Smooth muscle cell of the brain vasculature (primary cell): Measurements from ENCODE around the gene CTAGE8.
"Not testable (repeated sequence)": the region's sequence is repeated elsewhere in the genome, so short reads cannot be mapped to it uniquely, and the experiment has no call there.

Experiments
- DNase-seq: peaks from one replicate; pipeline ENCODE4 v3.0.0-alpha.2; 2012; ENCODE audit warnings: low read depth, low spot score

Gene CTAGE8

GRCh38 chr7:144259067-144259466 is 10.0 kb downstream of the CTAGE8 start:
- not testable (repeated sequence) for DNase-seq

GRCh38 chr7:144256112-144256511 is 13.0 kb downstream of the CTAGE8 start:
- no peak for DNase-seq

GRCh38 chr7:144255471-144255897 is 13.6 kb downstream of the CTAGE8 start:
- DNase-seq: no peak

- DNase-seq: not testable (repeated sequence)
Measured at GRCh38 chr7:144252307-144252706, 16.8 kb downstream of the CTAGE8 start.

- DNase-seq: not testable (repeated sequence)
Measured at GRCh38 chr7:144247674-144248330, 21.3 kb downstream of the CTAGE8 start.

GRCh38 chr7:144246967-144247366 is 22.1 kb downstream of the CTAGE8 start:
- DNase-seq: not testable (repeated sequence)

- not testable (repeated sequence) for DNase-seq
Measured at GRCh38 chr7:144245372-144245771, 23.7 kb downstream of the CTAGE8 start.

- DNase-seq: not testable (repeated sequence)
Measured at GRCh38 chr7:144239365-144239764, 29.7 kb downstream of the CTAGE8 start, which contains the start of gene OR2A42. Gene OR2A42 (minus strand): TSS chr7:144239605. CDS start chr7:144232843, 6,762 bp downstream.

GRCh38 chr7:144238530-144239082 is 30.5 kb downstream of the CTAGE8 start:
- DNase-seq: not testable (repeated sequence)

- not testable (repeated sequence) for DNase-seq
Measured at GRCh38 chr7:144233039-144233438, 36.0 kb downstream of the CTAGE8 start.

GRCh38 chr7:144231027-144231426 is 38.1 kb downstream of the CTAGE8 start:
- DNase-seq: not testable (repeated sequence)

- DNase-seq: not testable (repeated sequence)
Measured at GRCh38 chr7:144228810-144229209, 40.3 kb downstream of the CTAGE8 start.

GRCh38 chr7:144226866-144227265 is 42.2 kb downstream of the CTAGE8 start:
- DNase-seq: not testable (repeated sequence)

GRCh38 chr7:144223675-144224074 is 45.4 kb downstream of the CTAGE8 start:
- DNase-seq: not testable (repeated sequence)

- not testable (repeated sequence) for DNase-seq
Measured at GRCh38 chr7:144220531-144220930, 48.6 kb downstream of the CTAGE8 start.

- not testable (repeated sequence) for DNase-seq
Measured at GRCh38 chr7:144219149-144219548, 49.9 kb downstream of the CTAGE8 start.

GRCh38 chr7:144218581-144218980 is 50.5 kb downstream of the CTAGE8 start:
- DNase-seq: not testable (repeated sequence)

- not testable (repeated sequence) for DNase-seq
Measured at GRCh38 chr7:144217200-144217599, 51.9 kb downstream of the CTAGE8 start.
